Activated CD4-positive, alpha-beta T cell treated with anti-CD3 and anti-CD28 coated beads for 1 hour (primary cell): ENCODE results near the gene PKP2.

Experiments used
- DNase-seq: peaks from one replicate; pipeline ENCODE4 v3.0.0-alpha.2; 2020

PKP2 gene

DNA sequence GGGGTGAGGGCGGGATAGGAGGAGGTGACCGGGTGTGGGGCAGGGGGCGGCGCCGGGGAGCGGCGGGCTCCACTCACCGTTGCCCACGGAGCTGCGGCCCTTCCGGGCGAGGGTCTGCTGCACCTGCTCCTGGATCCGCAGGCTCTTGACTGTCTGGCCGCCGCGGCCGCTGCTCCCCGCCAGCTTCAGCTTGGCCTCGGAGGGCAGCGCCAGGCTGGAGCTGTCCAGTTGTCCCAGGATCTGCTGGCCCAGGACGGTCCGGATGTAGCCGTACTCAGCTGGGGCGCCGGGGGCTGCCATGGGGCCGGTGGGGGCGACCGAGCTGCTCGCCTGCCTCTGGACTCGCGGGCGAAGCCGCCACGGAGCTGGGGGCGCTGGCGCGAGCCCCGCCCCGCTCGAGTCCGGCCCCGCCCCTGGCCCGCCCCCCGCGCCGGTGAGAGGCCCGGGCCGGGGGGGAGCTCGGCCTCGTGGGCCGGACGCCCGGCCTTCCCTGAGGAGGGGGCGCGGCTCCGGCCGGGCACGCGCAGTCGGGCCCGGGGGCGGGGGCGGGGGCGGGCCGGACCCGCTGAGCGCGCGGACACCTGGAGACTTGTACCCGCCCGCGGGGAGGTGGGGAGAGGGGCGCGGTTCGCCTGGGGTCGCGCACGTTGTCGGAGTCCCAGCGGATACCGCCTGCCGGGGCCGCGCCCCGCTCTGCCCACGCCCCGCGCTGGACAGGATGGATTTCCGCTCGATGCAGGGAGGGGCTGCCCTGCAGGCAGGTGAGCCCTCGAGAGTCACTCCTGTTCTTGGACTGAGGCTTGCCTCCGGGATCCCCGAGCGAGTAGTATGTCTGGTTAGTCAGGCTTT lies at the start of gene PKP2:
Gene PKP2, minus strand, starts transcription at position 346 of the 849 bp plus-strand sequence. Its CDS starts 46 bp downstream, at position 300.
- no peak for DNase-seq

DNA sequence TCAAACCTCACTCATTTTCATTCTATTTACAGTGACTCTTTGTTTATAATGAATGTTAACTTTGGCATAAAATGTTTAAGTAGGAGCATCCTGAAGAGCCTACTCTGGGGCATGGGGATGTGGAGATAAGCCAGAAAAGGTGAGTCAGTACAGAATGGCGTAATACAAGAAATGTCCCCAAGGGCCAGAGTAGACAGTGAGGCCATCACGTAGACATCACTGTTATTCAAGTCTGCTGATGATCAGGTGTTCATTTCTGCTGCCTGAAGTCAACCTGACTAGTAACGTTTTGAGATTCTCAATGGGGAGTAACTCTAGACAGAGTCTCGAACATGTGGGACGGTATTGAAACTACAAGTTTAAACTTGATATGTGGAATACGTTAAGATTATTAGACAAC lies 47.6 kb upstream of the PKP2 start:
- no peak for DNase-seq

DNA sequence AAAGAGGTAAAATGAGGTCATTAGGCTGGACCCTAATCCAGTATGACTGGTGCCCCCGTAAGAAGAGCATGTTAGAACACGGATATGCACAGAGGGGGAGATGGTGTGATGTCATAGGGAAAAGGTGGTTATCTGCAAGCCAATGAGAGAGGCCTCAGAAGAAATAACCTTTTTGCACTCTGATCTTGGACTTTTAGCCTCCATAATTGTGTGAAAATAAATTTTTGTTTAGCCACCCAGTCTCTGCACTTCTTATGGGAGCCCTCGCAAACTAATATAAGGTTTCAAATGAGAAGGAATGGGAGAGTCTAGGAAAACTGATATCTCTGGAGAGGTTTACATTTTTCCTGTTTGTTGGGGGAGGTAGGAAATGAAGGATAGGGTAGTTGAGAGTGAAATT lies 43.2 kb upstream of the PKP2 start:
- no peak for DNase-seq

DNA sequence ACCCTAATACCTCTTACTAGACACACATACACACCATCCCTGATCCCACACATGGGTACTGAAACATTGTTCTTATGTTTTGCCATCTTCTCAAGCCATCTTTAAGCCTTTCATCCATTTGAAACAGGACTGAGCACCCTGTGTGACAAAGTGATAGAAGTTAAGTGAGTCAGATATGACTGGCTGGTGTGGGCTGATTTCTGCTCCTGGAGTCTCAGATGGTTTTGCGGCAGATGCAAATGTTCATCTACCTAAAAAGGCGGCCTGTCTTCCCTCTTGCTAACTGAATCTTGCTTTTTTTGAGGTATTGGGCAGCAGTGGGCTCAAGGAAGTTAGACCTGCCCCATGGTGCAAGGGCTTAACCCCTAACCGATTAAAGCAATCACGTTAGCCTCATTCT lies 30.4 kb upstream of the PKP2 start:
- no peak for DNase-seq

DNA sequence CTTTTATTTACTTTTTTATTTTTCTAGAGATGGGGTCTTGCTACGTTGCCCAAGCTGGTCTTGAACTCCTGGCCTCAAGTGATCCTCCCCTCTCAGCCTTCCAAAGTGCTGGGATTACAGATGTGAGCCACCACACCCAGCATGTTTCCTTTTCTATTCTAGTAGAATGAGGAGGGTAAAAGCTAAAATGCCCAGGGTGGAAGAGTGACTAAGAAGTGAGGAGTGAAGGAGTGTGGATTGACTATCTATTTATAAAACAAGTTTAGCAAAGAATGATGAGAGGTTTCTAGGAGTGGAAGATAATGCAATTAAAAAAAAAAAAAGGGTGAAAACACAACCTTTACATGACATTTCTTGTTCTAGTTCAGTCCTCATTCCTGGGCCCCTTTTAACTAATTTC lies 29.8 kb upstream of the PKP2 start:
- no peak for DNase-seq

DNA sequence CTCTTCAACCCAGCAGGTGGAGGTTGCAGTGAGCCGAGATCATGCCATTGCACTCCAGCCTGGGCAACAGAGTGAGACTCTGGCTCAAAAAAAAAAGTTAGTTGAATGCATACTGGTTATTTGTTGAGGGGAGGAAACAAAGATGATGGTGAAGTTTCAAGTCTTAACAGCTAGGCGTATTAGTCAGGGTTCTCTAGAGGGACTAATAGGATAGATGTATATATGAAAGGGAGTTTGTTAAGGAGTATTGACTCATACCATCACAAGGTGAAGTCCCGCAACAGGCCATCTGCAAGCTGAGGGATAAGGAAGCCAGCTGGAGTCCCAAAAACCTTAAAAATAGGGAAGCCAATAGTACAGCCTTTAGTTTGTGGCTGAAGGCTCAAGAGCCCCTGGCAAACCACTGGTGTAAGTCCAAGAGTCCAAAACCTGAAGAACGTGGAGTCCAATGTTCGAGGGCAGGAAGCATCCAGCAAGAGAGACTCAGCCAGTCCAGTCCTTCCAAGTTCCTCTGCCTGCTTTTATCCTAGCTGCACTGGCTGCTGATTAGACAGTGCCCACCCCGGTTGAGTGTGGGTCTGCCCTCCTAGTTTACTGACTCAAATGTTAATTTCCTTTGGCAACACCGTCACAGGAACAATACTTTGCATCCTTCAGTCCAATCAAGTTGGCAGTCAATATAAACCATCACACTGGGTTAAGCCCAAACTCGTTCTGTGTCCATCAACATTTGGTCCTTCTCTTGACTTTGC lies 26.1 kb upstream of the PKP2 start:
- no peak for DNase-seq

DNA sequence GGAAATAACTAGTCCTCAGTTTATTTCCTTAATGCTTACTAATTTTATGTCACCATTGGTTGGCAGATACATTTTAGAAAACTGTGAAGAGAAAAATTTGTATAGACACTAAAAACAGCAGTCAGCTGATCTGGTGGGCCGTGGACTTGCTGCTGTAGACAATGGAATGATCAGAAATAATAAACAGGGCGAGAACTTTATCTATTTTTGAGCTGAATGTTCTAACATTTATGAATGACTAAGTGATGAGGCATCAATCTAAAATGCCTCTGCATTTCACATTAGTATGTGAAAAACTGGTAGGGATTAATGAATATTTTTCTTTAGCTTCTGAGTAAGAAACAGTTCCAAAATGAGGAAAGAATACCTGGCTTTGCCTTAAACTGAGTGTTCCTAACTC lies 24.8 kb upstream of the PKP2 start:
- DNase-seq, result no peak

DNA sequence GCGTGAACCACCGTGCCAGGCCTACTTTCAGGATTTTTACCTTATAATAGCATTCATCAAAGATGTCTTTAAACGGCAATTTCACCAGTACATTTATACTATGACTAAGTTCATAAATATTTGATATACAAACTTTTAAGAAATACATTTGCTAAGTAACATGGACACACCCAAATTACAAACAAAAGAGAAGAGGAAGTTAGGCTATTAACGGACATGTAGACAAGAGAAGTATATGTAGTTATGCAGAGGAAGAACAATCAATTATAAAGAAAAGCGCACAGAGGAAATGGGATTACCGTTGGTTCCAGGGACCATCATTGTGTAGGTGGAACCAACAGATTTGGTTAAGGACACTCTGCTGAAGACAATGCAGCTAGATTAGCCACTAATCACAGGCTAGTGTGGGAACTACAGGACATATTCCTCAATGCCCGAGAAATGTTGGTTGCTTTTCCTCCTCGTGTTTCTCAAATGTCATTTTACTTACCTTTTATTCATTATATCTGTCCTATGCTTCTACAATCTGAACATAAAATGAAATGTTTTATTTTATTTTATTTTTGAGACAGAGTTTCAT lies 24.0 kb upstream of the PKP2 start:
- no peak for DNase-seq

DNA sequence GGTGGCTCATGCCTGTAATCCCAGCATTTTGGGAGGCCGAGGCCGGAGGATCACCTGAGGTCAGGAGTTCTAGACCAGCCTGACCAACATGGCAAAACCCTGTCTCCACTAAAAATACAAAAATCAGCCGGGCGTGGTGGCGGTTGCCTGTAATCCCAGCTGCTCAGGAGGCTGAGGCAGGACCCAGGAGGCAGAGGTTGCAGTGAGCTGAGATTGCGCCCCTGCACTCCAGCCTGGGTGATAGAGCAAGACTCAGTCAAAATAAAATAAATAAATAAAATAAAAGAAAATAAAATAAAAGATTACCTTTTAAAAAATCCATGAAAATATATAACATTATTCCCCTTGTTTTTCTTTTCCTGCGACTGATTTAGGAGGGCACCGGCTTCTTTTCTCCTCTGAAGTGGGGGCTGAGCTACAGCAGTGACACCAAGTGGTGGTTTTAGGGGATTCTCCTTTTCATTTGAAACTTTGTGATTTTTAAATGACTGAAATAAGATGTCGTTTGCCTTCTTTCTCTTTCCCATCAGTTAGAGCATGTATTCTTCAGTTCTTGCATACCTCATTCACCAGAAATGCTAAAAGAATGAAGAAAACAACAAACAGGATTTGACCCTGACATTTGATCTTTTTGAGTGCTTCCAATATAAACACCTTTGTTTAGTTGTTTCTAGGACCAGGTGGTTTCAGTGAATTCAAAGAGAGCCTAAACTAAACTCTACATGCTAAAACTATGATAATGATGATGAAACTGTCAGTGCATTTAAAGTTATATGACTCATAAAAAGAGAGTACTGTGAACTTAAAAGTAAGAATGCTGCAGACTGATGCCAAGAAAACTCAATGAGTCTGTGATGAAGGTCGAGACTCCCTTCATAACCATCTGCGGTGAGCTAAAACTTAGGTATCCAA lies 22.6 kb upstream of the PKP2 start:
- no peak for DNase-seq

DNA sequence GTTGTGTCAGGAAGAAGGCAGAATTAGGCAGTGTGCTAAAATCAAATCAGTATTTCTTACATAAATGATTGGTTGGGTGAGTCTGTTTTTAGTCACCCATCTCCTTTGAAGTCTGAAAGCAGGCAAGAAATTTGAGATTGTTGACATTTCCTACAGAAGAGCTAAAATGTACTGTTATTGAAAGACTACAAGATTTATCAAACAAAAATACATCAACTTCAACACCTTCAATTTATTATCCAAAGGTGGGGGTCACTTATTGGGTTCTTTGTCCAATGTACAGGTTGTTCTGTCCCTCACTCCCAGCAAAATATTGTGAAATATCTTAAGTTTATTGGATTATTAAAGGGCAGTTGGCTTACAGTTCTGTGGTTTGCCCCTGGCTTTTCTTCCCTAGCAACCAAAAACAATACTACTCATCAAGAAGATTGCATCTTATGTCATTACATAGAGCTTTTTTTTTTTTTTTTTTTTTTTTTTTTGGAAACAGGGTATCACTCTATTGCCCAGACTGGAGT lies 20.6 kb upstream of the PKP2 start:
- no peak for DNase-seq

DNA sequence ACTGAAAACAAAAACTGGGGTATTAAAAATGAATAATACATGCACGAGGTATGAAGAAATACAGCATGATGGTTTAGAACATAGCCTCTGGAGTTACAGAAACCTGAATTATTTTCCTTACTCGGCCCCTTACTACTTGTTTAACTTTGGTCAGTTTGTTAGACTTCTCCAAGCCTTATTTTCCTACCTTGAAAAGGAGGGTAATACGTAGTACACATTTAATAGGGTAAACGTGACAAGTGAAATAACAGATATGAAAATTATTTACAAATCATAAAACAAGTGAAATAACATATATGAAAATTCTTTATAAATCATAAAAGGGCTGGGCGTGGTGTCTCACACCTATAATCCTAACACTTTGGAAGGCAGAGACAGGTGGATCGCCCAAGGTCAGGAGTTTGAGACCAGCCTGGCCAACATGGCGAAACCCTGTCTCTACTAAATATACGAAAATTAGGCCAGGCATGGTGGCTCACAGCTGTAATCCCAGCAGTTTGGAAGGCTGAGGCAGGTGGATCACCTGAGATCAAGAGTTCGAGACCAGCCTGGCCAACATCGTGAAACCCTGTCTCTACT lies 11.4 kb upstream of the PKP2 start:
- DNase-seq, result no peak

DNA sequence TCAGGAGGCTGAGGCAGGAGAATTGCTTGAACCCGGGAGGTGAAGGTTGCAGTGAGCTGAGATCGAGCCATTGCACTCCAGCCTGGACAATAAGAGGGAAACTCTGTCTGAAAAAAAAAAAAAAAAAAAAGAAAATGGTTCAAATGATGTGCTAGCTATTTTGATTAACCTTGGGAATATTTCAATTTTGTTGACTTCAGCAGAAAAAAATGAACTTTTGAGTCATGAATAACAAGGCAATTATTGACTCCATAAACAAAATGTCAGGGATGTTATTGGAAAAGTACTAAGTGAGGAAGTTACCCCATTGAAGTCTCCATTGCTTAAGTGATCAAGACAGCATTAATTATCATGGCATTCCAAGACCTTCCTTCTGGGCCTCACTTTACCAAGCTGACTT lies 10.6 kb upstream of the PKP2 start:
- DNase-seq, result no peak

DNA sequence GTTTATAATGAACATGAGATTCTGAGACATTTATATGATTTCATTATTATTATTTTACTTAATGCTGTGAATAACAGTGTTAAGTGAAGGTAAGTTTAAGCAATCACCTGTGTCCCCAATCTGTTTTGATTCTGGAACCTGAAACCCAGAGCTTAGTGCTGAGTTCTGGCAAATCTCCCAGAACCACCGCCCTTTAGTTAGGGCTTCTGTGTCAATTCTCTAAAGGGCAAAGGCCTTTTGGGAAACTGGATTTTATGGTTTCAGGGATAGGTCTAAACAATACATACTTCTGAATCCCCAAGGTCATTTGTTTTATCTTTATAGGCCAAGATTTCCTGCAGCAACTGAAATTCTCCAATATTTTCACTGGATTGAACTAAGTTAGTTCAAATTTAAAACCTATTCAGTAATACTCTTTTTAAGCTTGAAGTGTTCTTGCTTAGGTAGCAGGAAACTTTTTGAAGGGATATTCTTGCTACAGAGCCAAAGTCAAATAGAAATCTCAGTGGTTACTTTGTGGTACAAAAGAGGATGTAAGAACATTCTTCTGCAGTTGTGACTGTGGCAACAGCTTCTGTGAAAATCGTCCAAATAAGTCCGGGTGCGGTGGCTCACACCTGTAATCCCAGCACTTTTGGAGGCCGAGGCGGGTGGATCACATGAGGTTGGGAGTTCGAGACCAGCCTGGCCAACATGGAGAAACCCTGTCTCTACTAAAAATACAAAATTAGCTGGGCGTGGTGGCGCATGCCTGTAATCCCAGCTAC lies 10.0 kb upstream of the PKP2 start:
- DNase-seq, result no peak

DNA sequence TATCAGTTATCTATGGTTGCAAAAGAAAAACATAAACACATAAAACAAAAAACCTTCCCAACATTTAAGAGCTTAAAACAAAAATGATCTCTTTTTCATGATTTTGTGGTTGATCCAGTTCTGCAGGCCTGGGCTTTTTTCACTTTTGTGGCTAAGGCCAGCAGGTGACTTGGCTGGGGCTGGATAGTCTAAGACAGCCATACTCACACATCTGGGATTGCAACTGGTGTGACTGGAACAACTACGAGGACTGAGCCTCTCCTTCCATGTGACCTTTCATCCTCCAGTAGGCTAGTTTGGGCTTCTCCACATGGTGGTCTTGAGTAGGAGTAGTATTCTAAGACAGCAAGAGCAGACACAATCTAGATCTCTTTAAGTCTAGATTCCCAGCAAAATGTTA lies 7.2 kb upstream of the PKP2 start:
- DNase-seq, result no peak

DNA sequence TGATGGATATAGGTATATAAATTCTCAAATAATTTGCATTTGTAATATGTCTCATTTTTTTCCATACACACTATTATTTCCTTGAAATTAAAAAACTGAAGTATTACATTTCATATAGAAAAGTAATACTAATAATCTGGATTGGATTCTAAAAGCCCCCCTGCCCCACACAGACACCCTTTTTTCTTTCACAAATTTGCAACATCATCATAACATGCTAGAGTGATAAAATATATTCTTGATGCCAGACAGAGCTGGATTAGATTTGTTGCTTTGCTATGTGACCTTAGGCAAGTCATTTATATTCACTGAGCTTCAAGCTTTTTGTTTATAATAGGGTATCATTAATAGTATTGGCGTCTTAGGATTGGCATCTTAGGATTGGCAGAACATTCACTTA lies 6.7 kb upstream of the PKP2 start:
- DNase-seq, result no peak

DNA sequence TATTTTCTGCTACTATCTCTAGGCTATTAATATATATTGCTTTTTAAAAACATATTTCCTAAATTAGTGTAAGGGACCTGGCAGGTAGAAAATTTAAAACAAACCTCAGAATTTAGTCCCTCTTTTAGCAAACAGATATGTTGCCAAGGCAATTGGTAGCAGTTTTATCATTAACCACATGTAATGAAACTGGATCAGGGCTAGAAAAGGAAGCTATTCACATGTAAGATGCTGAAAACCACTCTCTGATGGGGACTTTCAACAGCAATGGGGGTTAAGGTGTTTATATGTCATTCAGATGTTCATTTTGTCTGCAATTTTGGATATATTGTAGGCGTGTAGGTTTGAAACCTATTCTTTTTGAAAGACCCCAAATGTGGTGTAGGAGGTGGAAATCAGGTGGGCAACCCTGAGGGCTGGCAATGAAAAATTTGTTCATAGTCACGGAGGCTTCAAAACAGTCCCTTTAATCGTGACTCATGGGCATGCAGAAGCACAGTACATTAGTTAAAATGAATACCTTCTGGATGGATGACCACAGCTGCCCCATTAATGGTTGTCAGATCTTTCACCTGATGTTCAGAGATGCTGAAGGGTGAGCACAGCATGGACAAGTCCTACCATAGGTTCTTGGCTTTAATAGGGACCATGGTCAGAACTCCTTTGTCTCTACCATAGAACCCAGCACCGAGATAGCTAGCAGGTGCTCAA lies 5.9 kb upstream of the PKP2 start:
- DNase-seq, result no peak

DNA sequence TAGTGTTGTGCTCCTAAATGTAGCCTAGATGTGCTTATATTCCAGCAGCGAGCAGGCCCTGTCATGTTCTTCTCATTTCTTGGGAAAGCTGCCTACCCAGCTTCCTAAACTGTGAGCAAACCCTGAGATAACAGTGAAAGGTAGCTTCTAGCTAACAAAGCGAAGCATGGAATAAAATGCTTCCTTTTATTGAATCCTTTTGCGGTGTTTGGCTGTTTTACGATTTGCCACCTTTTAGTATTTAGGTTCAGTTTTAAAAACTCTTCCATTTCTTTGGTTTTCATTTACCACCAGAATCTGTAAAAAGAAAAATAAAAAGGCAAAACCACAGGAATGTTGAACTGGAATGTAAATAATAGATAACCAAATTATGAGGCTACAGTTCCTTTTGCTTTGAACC lies 5.0 kb upstream of the PKP2 start:
- no peak for DNase-seq

DNA sequence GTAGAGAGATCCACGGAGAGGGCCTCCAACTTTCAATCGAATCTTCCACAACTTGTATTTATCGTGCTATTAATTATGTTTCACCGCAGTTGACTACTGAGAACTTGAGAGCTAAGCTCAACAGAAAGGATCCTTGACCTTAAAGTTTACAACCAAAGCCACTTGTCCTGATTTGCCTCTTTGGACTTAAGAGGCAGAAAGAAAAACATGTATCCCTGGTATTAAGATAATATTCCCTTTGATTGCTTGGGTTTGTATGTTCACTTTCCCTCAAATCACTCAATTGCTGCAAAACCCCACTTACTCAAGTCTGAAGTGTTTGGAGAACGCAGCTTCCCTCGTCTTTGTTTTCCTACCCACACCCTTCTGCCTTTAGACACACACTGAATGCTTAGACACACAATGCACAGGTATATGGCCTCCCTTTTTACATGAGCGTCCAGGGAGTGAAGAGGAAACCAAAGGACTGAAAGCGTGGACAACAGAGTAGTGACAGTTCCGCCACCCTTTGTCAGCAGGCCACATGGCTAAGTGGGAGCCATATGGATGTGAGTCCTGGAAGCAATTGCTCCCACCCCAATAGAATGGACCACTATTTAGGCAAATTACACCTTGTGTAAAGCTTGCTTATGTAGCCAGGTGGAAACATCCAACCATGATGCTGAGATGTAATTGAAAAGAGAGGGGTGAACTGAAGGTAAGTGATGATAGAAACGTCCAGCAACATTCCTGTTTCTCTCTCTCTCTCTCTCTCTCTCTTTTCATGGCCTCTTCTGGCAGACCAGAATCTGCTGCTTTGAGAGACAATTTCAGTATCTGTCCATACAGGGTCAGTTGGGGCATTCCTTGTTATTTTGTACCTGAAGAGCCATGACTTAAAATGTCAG lies 1.4 kb upstream of the PKP2 start:
- DNase-seq, result no peak

DNA sequence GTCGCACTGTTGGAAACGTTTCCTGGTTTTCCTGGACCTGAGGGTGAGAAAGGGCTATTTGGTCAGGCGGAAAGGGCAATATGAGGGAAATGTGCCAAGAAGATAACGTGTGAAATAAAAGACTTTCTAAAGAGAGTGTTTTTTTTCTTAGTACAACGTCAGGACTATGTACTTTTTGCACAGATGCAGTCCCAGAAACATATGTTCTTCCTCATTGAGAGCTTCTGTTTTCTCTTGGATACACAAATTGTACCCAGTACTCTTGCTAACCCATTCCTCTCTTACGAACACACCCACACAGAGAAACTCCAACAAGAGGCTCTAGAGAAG lies 669 bp upstream of the PKP2 start:
- DNase-seq, result no peak
